ENCODE measurements around the gene PCMTD2.

Gene PCMTD2

DNA sequence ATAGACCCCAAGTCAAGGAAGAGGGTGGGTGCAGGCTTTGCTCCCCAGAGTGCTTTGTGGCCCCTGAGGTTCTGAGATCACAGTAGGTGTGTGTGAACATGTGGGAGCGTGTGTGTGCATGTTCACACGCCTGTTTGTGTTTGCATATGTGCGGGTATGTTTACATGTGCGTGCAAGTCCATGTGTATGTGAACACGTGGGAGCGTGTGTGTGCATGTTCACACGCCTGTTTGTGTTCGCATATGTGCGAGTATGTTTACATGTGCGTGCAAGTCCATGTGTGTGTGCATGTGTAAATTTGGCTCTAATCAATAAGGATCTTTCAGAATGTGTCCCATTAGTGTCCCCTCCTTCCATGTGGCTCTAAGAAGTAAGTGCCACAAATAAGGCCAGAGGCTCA is 41.4 kb upstream of the PCMTD2 start:
- no peak overlapping the region for H3K27ac ChIP-seq (replicated peaks)
- H3K27me3 ChIP-seq (ENCODE audit: insufficient read depth, poor library complexity, severe bottlenecking) = peaks cover 4% of the 10 kb centered on the region

GRCh38 chr20:64214952-64215351 is 40.6 kb upstream of the PCMTD2 start:
- H3K27ac ChIP-seq (replicated peaks) = no peak overlapping the region
- H3K4me3 ChIP-seq (replicated peaks; ENCODE audit: insufficient read depth, low read length) = no peak overlapping the region
- peaks cover 7% of the 10 kb centered on the region for H3K27me3 ChIP-seq (ENCODE audit: insufficient read depth, poor library complexity, severe bottlenecking)
- DNase-seq (ENCODE audit: low read depth in 1 of 2, low spot score in 1 of 2) = no peak
- no peak for TF ChIP-seq GABPA (IDR thresholded peaks at IDR 0.05; ENCODE audit: low read depth)
- TF ChIP-seq, protein P1, sequence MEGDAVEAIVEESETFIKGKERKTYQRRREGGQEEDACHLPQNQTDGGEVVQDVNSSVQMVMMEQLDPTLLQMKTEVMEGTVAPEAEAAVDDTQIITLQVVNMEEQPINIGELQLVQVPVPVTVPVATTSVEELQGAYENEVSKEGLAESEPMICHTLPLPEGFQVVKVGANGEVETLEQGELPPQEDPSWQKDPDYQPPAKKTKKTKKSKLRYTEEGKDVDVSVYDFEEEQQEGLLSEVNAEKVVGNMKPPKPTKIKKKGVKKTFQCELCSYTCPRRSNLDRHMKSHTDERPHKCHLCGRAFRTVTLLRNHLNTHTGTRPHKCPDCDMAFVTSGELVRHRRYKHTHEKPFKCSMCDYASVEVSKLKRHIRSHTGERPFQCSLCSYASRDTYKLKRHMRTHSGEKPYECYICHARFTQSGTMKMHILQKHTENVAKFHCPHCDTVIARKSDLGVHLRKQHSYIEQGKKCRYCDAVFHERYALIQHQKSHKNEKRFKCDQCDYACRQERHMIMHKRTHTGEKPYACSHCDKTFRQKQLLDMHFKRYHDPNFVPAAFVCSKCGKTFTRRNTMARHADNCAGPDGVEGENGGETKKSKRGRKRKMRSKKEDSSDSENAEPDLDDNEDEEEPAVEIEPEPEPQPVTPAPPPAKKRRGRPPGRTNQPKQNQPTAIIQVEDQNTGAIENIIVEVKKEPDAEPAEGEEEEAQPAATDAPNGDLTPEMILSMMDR (IDR thresholded peaks at IDR 0.05; ENCODE audit: insufficient read depth, low read length) = no peak
- no peak for TF ChIP-seq REST (IDR thresholded peaks at IDR 0.05; ENCODE audit: insufficient replicate concordance, low read depth)
- TF ChIP-seq SPI1 (IDR thresholded peaks at IDR 0.05; ENCODE audit: borderline replicate concordance, low read depth) = no peak
- no peak for TF ChIP-seq POLR2AphosphoS5 (IDR thresholded peaks at IDR 0.05; ENCODE audit: low read depth)

More for the DNA sequence above, 41.4 kb upstream of the PCMTD2 start:
- TF ChIP-seq SPI1 (IDR thresholded peaks at IDR 0.05; ENCODE audit: borderline replicate concordance, low read depth) (no peak), GABPA (IDR thresholded peaks at IDR 0.05; ENCODE audit: low read depth) (no peak), REST (IDR thresholded peaks at IDR 0.05; ENCODE audit: insufficient replicate concordance, low read depth) (no peak), POLR2AphosphoS5 (IDR thresholded peaks at IDR 0.05; ENCODE audit: low read depth) (no peak)
- TF ChIP-seq, protein P1 (IDR thresholded peaks at IDR 0.05; ENCODE audit: insufficient read depth, low read length) = no peak
- H3K4me3 ChIP-seq (replicated peaks; ENCODE audit: insufficient read depth, low read length) = no peak overlapping the region
- DNase-seq (ENCODE audit: low read depth in 1 of 2, low spot score in 1 of 2) = no peak

- Histone ChIP-seq H3K27ac (replicated peaks) (no peak overlapping the region), H3K4me3 (replicated peaks; ENCODE audit: insufficient read depth, low read length) (no peak overlapping the region), H3K27me3 (ENCODE audit: insufficient read depth, poor library complexity, severe bottlenecking) (peaks cover 7% of the 10 kb centered on the region)
- DNase-seq (ENCODE audit: low read depth in 1 of 2, low spot score in 1 of 2) = no peak
- TF ChIP-seq POLR2AphosphoS5 (IDR thresholded peaks at IDR 0.05; ENCODE audit: low read depth) = no peak
- no peak for TF ChIP-seq GABPA (IDR thresholded peaks at IDR 0.05; ENCODE audit: low read depth)
- TF ChIP-seq REST (IDR thresholded peaks at IDR 0.05; ENCODE audit: insufficient replicate concordance, low read depth) = no peak
- no peak for TF ChIP-seq SPI1 (IDR thresholded peaks at IDR 0.05; ENCODE audit: borderline replicate concordance, low read depth)
- TF ChIP-seq, protein P1 (IDR thresholded peaks at IDR 0.05; ENCODE audit: insufficient read depth, low read length) = no peak
Measured at GRCh38 chr20:64216036-64216435, 39.5 kb upstream of the PCMTD2 start.
